K562 (cell line): ENCODE measurements around the gene EPHX1. TPM values are rescaled to one million over a fixed set of nuclear protein-coding genes. Genes with fewer than 3 reads are reported as not detected.

ENCODE experiments used
- ATAC-seq: fragments of 200-7000 bp; cut with Tn5 transposase; 3 replicates; pipeline ENCODE4 v1.9.1; 2020; ENCODE audit warnings: moderate library complexity
- BruUV-seq: library from RNA; stranded (reverse); fragments of 400-500 nt; replicated peaks from 2 replicates; lab custom pipeline; 2021; lab: Mats Ljungman, UMichigan
- CTCF ChIA-PET: fragments of 300-600 bp; formaldehyde crosslinking; extraction: SDS; loops from one replicate; lab custom pipeline; 2021; ENCODE audit warnings: low intra/inter-chr PET ratio; lab: Yijun Ruan, JAX
- POLR2A ChIA-PET: fragments of 300-600, 350-650 bp; sonication (Branson Sonifier 250); formaldehyde crosslinking; extraction: SDS; loops from one replicate; lab custom pipeline; 2021; ENCODE audit warnings: antibody characterized with exemption, inconsistent platforms; lab: Yijun Ruan, JAX
- DNase-seq, 4 experiments: peaks; one replicate each; pipeline versions ENCODE4 v3.0.0 to v3.0.0-alpha.2; 2011 to 2018; ENCODE audit warnings: low spot score in 3 of 4, mixed read lengths in 3 of 4; ENCODE audit errors: extremely low read depth in 1 of 4
- FAIRE-seq: peaks from 2 replicates; lab custom pipeline; 2011; peaks lifted over from hg19 to GRCh38; lab: Jason Lieb, UNC
- H2AFZ ChIP-seq: 2 replicates; pipeline ENCODE4 v1.6.0; 2011; ENCODE audit warnings: low read depth, low read length, control low read depth, inconsistent platforms
- H3K27ac ChIP-seq: fragments of 200-600 bp; 3 replicates; pipeline ENCODE4 v1.8.0; 2011; ENCODE audit warnings: low read depth, mild to moderate bottlenecking, control low read depth, inconsistent platforms, low read length, moderate library complexity, mixed read lengths; ENCODE audit errors: extremely low read depth
- H3K27me3 ChIP-seq, 2 experiments: fragments of 300-600 bp in 1 of 2; 2 replicates in 1 of 2; 3 replicates in 1 of 2; pipeline versions ENCODE4 v1.6.0 to v1.8.0; 2011; ENCODE audit warnings: inconsistent platforms in 2 of 2, low read length in 2 of 2, mild to moderate bottlenecking in 1 of 2, mixed read lengths in 1 of 2, moderate library complexity in 1 of 2; ENCODE audit not compliant: control insufficient read depth in 2 of 2, insufficient read depth in 2 of 2
- H3K36me3 ChIP-seq: fragments of 300-600 bp; 3 replicates; pipeline ENCODE4 v1.8.0; 2011; ENCODE audit warnings: mild to moderate bottlenecking, low read length, inconsistent platforms; ENCODE audit not compliant: control insufficient read depth, insufficient read depth
- H3K4me1 ChIP-seq, 2 experiments: fragments of 200-600 bp in 1 of 2; replicated peaks in 1 of 2; 2 replicates in 1 of 2; 3 replicates in 1 of 2; pipeline versions ENCODE4 v1.5.1 to v1.8.0; 2011; ENCODE audit warnings: inconsistent platforms in 2 of 2, low read length in 2 of 2, mild to moderate bottlenecking in 1 of 2, mixed read lengths in 1 of 2, moderate library complexity in 1 of 2; ENCODE audit not compliant: control insufficient read depth in 2 of 2, insufficient read depth in 2 of 2
- H3K4me2 ChIP-seq: 2 replicates; pipeline ENCODE4 v1.6.1; 2011; ENCODE audit warnings: low read length, control low read depth, inconsistent platforms, mixed read lengths; ENCODE audit not compliant: insufficient read depth
- H3K4me3 ChIP-seq: fragments of 200-600 bp; sonication (generic), shearing (Covaris generic); 2 replicates; pipeline ENCODE4 v1.5.1; 2016; ENCODE audit warnings: control low read depth, inconsistent platforms
- H3K79me2 ChIP-seq: fragments of 200-600 bp; 3 replicates; pipeline ENCODE4 v1.8.0; 2011; ENCODE audit warnings: low read length, inconsistent platforms; ENCODE audit not compliant: control insufficient read depth, insufficient read depth
- H3K9ac ChIP-seq, 2 experiments: 2 replicates each; pipeline versions ENCODE4 v1.6.0 to v1.6.1; 2011; ENCODE audit warnings: low read depth in 2 of 2, low read length in 2 of 2, control low read depth in 1 of 2, inconsistent platforms in 1 of 2, mild to moderate bottlenecking in 1 of 2, mixed read lengths in 1 of 2; ENCODE audit not compliant: insufficient read depth in 1 of 2
- H3K9me1 ChIP-seq: one replicate; pipeline ENCODE4 v1.6.0; 2011; ENCODE audit warnings: inconsistent platforms, mild to moderate bottlenecking, low read length, moderate library complexity; ENCODE audit not compliant: control insufficient read depth, insufficient read depth
- H3K9me3 ChIP-seq: replicated peaks from 2 replicates; pipeline ENCODE4 v1.5.1; 2011; ENCODE audit warnings: low read depth, low read length, inconsistent platforms; ENCODE audit not compliant: control insufficient read depth, insufficient read depth
- H4K20me1 ChIP-seq: replicated peaks from 2 replicates; pipeline ENCODE4 v1.6.1; 2011; ENCODE audit warnings: low read length, inconsistent platforms, mixed read lengths; ENCODE audit not compliant: control insufficient read depth, insufficient read depth
- CCAR2 ChIP-seq: fragments of 200-400 bp; formaldehyde crosslinking; IDR thresholded peaks from 2 replicates; pipeline ENCODE4 v1.6.1; 2017; ENCODE audit warnings: mild to moderate bottlenecking, low read depth, low read length
- CCNT2 ChIP-seq: IDR thresholded peaks from 2 replicates; pipeline ENCODE4 v1.6.1; 2011; ENCODE audit warnings: borderline replicate concordance, low read depth, mild to moderate bottlenecking, moderate library complexity, mixed read lengths, low read length; ENCODE audit not compliant: insufficient read length; ENCODE audit errors: extremely low read depth
- ELF4 ChIP-seq: fragments of 450-650 bp; formaldehyde crosslinking; IDR thresholded peaks from 2 replicates; pipeline ENCODE4 v1.4.0; 2022; ENCODE audit warnings: missing genetic modification characterization
- FOSL1 ChIP-seq: fragments of 200-800 bp; sonication (Bioruptor generic); conservative IDR thresholded peaks from 2 replicates; pipeline ENCODE4 v1.6.1; 2016; ENCODE audit warnings: missing genetic modification characterization, missing compliant biosample characterization
- GABPA ChIP-seq: fragments of 200-800 bp; sonication (Bioruptor generic); conservative IDR thresholded peaks from 2 replicates; pipeline ENCODE4 v1.6.1; 2016; ENCODE audit warnings: low read depth, missing genetic modification characterization, missing compliant biosample characterization
- HIVEP1 ChIP-seq: fragments of 250-450 bp; sonication (Bioruptor Pico); IDR thresholded peaks from 2 replicates; pipeline ENCODE4 v1.4.0; 2020; ENCODE audit warnings: mild to moderate bottlenecking
- ILK ChIP-seq: fragments of 450-650 bp; IDR thresholded peaks from 2 replicates; pipeline ENCODE4 v1.6.1; 2016; ENCODE audit warnings: missing genetic modification characterization, low read depth, mild to moderate bottlenecking, missing compliant biosample characterization, moderate library complexity, borderline replicate concordance
- NFE2 ChIP-seq: IDR thresholded peaks from 2 replicates; pipeline ENCODE4 v1.6.1; 2014; ENCODE audit warnings: antibody characterized with exemption, low read depth
- NFRKB ChIP-seq: fragments of 450-650 bp; IDR thresholded peaks from 2 replicates; pipeline ENCODE4 v1.6.1; 2016; ENCODE audit warnings: low read depth
- PTTG1 ChIP-seq: fragments of 450-650 bp; IDR thresholded peaks from 2 replicates; pipeline ENCODE4 v1.6.1; 2016; ENCODE audit warnings: low read depth, mild to moderate bottlenecking, missing genetic modification characterization, missing compliant biosample characterization
- RAD51 ChIP-seq: fragments of 450-650 bp; IDR thresholded peaks from 2 replicates; pipeline ENCODE4 v1.7.1; 2016; ENCODE audit warnings: low read depth, mild to moderate bottlenecking, borderline replicate concordance
- RREB1 ChIP-seq: fragments of 250-450 bp; sonication (Bioruptor Pico); IDR thresholded peaks from 2 replicates; pipeline ENCODE4 v1.4.0; 2020
- TCF3 ChIP-seq: sonication (generic); formaldehyde crosslinking; IDR thresholded peaks from 2 replicates; pipeline ENCODE4 v1.4.0; 2020; ENCODE audit warnings: mild to moderate bottlenecking, missing genetic modification reagents
- YBX1 ChIP-seq: fragments of 450-650 bp; IDR thresholded peaks from 2 replicates; pipeline ENCODE4 v1.7.1; 2016; ENCODE audit warnings: mild to moderate bottlenecking
- ZFPM2 ChIP-seq: fragments of 250-450 bp; sonication (Bioruptor Pico); IDR thresholded peaks from 2 replicates; pipeline ENCODE4 v1.5.1; 2022; ENCODE audit warnings: mild to moderate bottlenecking
- ZNF165 ChIP-seq: fragments of 250-450 bp; sonication (Bioruptor Pico); IDR thresholded peaks from 2 replicates; pipeline ENCODE4 v1.4.0; 2020; ENCODE audit warnings: borderline replicate concordance
- ZNF175 ChIP-seq: fragments of 200-800 bp; sonication (Bioruptor generic); IDR thresholded peaks from 2 replicates; pipeline ENCODE4 v1.6.1; 2016; ENCODE audit warnings: low read depth, mild to moderate bottlenecking, missing genetic modification characterization, missing compliant biosample characterization
- ZNF24 ChIP-seq: fragments of 450-650 bp; IDR thresholded peaks from 2 replicates; pipeline ENCODE4 v1.6.1; 2016
- ZNF586 ChIP-seq: fragments of 450-650 bp; formaldehyde crosslinking; conservative IDR thresholded peaks from 2 replicates; pipeline ENCODE4 v1.4.0; 2020; ENCODE audit warnings: mild to moderate bottlenecking, moderate library complexity
- ZNF707 ChIP-seq: fragments of 250-450 bp; sonication (Bioruptor Pico); conservative IDR thresholded peaks from 2 replicates; pipeline ENCODE4 v1.8.0; 2022; ENCODE audit warnings: inconsistent platforms, mild to moderate bottlenecking, moderate library complexity
- WGBS: fragments of 100-300 bp; shearing (Covaris generic); methylation state at CpG from one replicate; pipeline ENCODE4 v1.1.6; 2016; ENCODE audit warnings: low coverage, mixed read lengths; ENCODE audit not compliant: insufficient coverage; ENCODE audit errors: missing lambda C conversion rate; 5-methylcytosine and 5-hydroxymethylcytosine counted together
- in situ Hi-C: fragments of 300-500 bp; cut with MboI; formaldehyde crosslinking; loops from 4 replicates; pipeline ENCODE4 v1.15.0; 2018; ENCODE audit warnings: inconsistent platforms, mixed read lengths
- intact Hi-C: fragments of 100-400 bp; cut with micrococcal nuclease; formaldehyde crosslinking; loops from 2 replicates; pipeline ENCODE4 v1.14.2; 2022
- polyA plus RNA-seq, 8 experiments: library from polyadenylated mRNA; depleted of rRNA in 4 of 8; stranded (reverse) in 5 of 8; unstranded in 3 of 8; fragments of >200 nt; fragmentation: Nextera tagmentation in 2 of 8; fragmentation: Illumina TruSeq in 1 of 8; extraction: Ambion mirVana in 2 of 8; extraction: Trizol in 1 of 8; gene quantifications; 2 replicates each; pipeline versions ENCODE4 v1.2.1 to v1.2.3, GENCODE V29; 2011 to 2014; ENCODE audit warnings: inconsistent platforms in 1 of 8, missing spikeins in 1 of 8
- total RNA-seq, 7 experiments: library from RNA; depleted of rRNA in 6 of 7; stranded (reverse); fragments of >200 nt in 6 of 7; fragmentation: Illumina TruSeq in 2 of 7; extraction: Trizol in 2 of 7; gene quantifications; 2 replicates each; pipeline versions ENCODE4 v1.2.1 to v1.2.3, GENCODE V29; 2011 to 2021; ENCODE audit warnings: low replicate concordance in 1 of 7

The EPHX1 gene
- total and polyA plus RNA-seq, 9 of the 15 experiments (the other 6 are each of a cell fraction or from before 2014, with no cell fraction given): 0.21 to 27.0 (median 6.7) TPM

DNA sequence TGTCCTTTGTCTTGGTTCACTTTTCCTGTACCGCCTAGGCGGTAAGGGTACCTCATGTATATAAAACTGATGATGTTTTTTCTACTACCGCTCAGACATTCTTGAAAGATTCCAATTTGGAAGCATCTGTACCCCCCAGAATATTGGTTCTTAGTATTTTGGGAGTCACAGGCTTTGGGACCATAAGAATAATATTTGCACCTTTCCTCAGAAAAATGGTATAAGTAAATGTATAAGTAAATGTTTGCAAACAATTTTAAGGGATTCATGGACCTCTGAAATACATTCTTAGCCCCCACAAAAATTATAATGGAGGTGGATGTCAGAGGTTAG is 31.6 kb upstream of the EPHX1 start:
- CTCF ChIA-PET: interaction anchor here (0.6 to 1.3 kb wide), 2 partner anchors 302 to 1322 kb away, joined by 4 to 6 read pairs; no protein-coding TSS in a partner anchor
- ATAC-seq (no peak), DNase-seq (no peak), FAIRE-seq (no peak)
- 0% methylated on average over 3 of the region's 3 CpGs for WGBS
- no TSS peak for BruUV-seq
- in situ Hi-C loops: loop anchor here (5.0 kb wide), 1 partner anchor 301 kb away; no protein-coding TSS in a partner anchor
- Histone ChIP-seq H3K79me2 (peaks cover 62% of the 10 kb centered on the region), H3K4me2 (peak overlapping the region; percentile 99), H3K4me3 (peak overlapping the region; percentile 95), H3K27ac (peak overlapping the region; percentile 100), H3K4me1 (peaks cover 5 to 17% of the 10 kb centered on the region in 2 experiments; a peak in 4 of 5 replicates), H3K9me3 (no peaks in the 10 kb centered on the region), H3K9me1 (peaks cover 5% of the 10 kb centered on the region), H3K9ac (peak overlapping the region; percentile 99 to 100), H3K27me3 (no peaks in the 10 kb centered on the region), H2AFZ (peak overlapping the region; percentile 89), H3K36me3 (peaks cover 48% of the 10 kb centered on the region), H4K20me1 (peaks cover 19% of the 10 kb centered on the region)
- POLR2A ChIA-PET: interaction anchor here (0.6 to 4.0 kb wide), 35 partner anchors 8 to 389 kb away, joined by 3 to 64 read pairs (median 4); partner anchors contain the start of gene EPHX1
- intact Hi-C loops: no loop called here
- TF ChIP-seq ILK (tag): no peak
- no peak for TF ChIP-seq ZNF165
- TF ChIP-seq ZFPM2 (CRISPR knock-in tag): no peak
- TF ChIP-seq HIVEP1 (CRISPR knock-in tag): no peak
- TF ChIP-seq NFE2: no peak
- TF ChIP-seq PTTG1: no peak
- TF ChIP-seq RREB1 (CRISPR knock-in tag): no peak
- TF ChIP-seq YBX1: no peak
- TF ChIP-seq ZNF175: no peak
- TF ChIP-seq ZNF24: no peak
- TF ChIP-seq ELF4: no peak
- no peak for TF ChIP-seq RAD51
- no peak for TF ChIP-seq CCAR2
- peak; percentile 7; the same call in 1 of the 2 replicates for TF ChIP-seq GABPA (tag)
- TF ChIP-seq NFRKB: no peak
- TF ChIP-seq ZNF586 (CRISPR knock-in tag): no peak
- TF ChIP-seq ZNF707: 0 out of 2 replicates have a peak, but pooled peaks have one; percentile 18
- peak; percentile 21; the same call in 1 of the 2 replicates for TF ChIP-seq FOSL1
- no peak for TF ChIP-seq CCNT2
- no peak for TF ChIP-seq TCF3 (CRISPR knock-in tag)
